OCI-LY1 (cell line): ENCODE measurements around the gene EIF5A.

Experiments used
- H2AFZ ChIP-seq: fragments of 200-600 bp; sonication (generic), shearing (Covaris generic); 2 replicates; pipeline ENCODE4 v1.6.0; 2014; ENCODE audit warnings: antibody characterized with exemption, mild to moderate bottlenecking, low read length
- H3F3A ChIP-seq: fragments of 200-600 bp; sonication (generic), shearing (Covaris generic); 2 replicates; pipeline ENCODE4 v1.6.0; 2014; ENCODE audit warnings: mild to moderate bottlenecking, antibody characterized with exemption, low read length, moderate library complexity; ENCODE audit not compliant: insufficient read depth
- H3K27ac ChIP-seq: fragments of 200-600 bp; sonication (generic); 2 replicates; pipeline ENCODE4 v1.5.1; 2014; ENCODE audit warnings: low read length, mixed run types, mild to moderate bottlenecking, low read depth; ENCODE audit not compliant: poor library complexity, severe bottlenecking
- H3K27me3 ChIP-seq: fragments of 200-600 bp; sonication (generic); 2 replicates; pipeline ENCODE4 v1.6.0; 2014; ENCODE audit warnings: antibody characterized with exemption, mild to moderate bottlenecking, low read length, moderate library complexity; ENCODE audit not compliant: insufficient read depth
- H3K36me3 ChIP-seq: fragments of 200-600 bp; sonication (generic); 2 replicates; pipeline ENCODE4 v1.6.1; 2014; ENCODE audit warnings: mild to moderate bottlenecking, antibody characterized with exemption, low read length, moderate library complexity, mixed read lengths; ENCODE audit not compliant: insufficient read depth
- H3K4me1 ChIP-seq: fragments of 200-600 bp; sonication (generic); 2 replicates; pipeline ENCODE4 v1.5.1; 2014; ENCODE audit warnings: mild to moderate bottlenecking, low read length, moderate library complexity; ENCODE audit not compliant: insufficient read depth, severe bottlenecking
- H3K4me2 ChIP-seq: fragments of 200-600 bp; sonication (generic), shearing (Covaris generic); 2 replicates; pipeline ENCODE4 v1.6.1; 2014; ENCODE audit warnings: low read length
- H3K4me3 ChIP-seq: fragments of 200-600 bp; sonication (generic); 2 replicates; pipeline ENCODE4 v1.5.1; 2014; ENCODE audit warnings: low read length, low read depth, mild to moderate bottlenecking, mixed read lengths; ENCODE audit not compliant: poor library complexity, severe bottlenecking
- H3K79me2 ChIP-seq: fragments of 200-600 bp; shearing (Covaris generic); 2 replicates; pipeline ENCODE4 v1.6.1; 2016; ENCODE audit warnings: mixed run types, low read length, mixed read lengths; ENCODE audit not compliant: insufficient read depth
- H3K9ac ChIP-seq: fragments of 200-600 bp; sonication (generic), shearing (Covaris generic); 2 replicates; pipeline ENCODE4 v1.6.1; 2014; ENCODE audit warnings: mild to moderate bottlenecking, low read length, mixed read lengths
- H3K9me2 ChIP-seq: fragments of 200-600 bp; sonication (generic), shearing (Covaris generic); 2 replicates; pipeline ENCODE4 v1.6.1; 2014; ENCODE audit warnings: low read depth, mild to moderate bottlenecking, low read length, mixed read lengths
- H3K9me3 ChIP-seq: fragments of 200-600 bp; shearing (Covaris generic); 2 replicates; pipeline ENCODE4 v1.6.1; 2014; ENCODE audit warnings: low read length, mixed read lengths
- H4K20me1 ChIP-seq: fragments of 200-600 bp; sonication (generic), shearing (Covaris generic); 2 replicates; pipeline ENCODE4 v1.6.0; 2016; ENCODE audit warnings: mild to moderate bottlenecking, low read length; ENCODE audit not compliant: insufficient read depth
- EZH2 ChIP-seq: fragments of 200-600 bp; sonication (generic), shearing (Covaris generic); IDR thresholded peaks from 2 replicates; pipeline ENCODE4 v1.8.0; 2017; ENCODE audit warnings: borderline replicate concordance, mixed run types, mild to moderate bottlenecking, antibody characterized with exemption, low read length, moderate library complexity, mixed read lengths
- TF ChIP-seq, protein P1 (sequence below): fragments of 200-600 bp; sonication (generic), shearing (Covaris generic); IDR thresholded peaks from 2 replicates; pipeline ENCODE4 v1.5.1; 2017; ENCODE audit warnings: mild to moderate bottlenecking, antibody characterized with exemption, low read length, moderate library complexity, mixed read lengths

The EIF5A gene

DNA sequence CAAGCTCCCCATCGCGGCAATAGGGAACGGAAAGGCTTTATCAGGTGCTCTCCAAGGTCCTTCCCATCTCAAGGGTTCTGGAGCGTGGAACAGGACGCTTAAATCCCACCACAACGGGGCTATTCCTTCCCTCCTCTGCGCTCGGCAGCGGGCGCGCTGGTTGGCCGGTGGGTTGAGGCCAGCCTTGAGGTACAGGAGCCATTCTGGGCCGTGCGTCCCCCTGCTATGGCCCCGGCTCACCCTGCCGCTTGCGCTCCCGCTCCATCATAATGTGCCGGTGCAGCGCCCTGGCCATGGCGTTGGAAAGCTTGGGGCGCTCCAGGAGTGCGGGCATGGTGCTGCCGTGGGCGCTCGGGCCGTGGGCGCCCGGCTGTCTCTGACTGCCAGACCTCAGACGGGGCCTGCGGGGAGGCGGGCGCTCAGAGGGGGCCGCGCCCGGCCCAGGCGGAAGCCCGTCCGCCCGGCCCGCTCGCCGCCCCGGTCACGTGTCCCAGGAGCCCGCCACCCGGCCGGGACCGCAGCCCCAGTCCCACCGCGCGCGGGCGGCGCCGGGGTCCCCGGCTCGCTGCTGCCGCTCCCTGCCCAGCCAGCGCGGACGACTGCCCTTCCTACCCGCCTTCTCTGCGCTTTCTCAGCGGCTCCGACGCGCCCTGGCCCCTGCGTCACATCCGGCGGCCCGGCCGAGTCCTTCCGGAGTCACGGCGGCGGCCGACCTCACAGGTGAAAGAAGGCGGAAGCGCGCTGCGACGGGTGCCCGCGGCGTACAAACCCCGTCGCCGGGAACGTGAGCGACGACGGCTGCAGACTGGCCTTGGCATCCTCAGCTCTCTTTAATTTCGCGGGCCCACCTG lies 7.5 kb downstream of the EIF5A start, which contains the start of gene GPS2:
Gene GPS2 (minus strand): TSS at position 642 of the 851 bp plus-strand sequence. CDS start 308 bp downstream, at position 334.
- Histone ChIP-seq H3F3A (peaks cover 21% of the 10 kb centered on the region), H2AFZ (no peak within 1 kb of the TSS)
- TF ChIP-seq, protein P1, sequence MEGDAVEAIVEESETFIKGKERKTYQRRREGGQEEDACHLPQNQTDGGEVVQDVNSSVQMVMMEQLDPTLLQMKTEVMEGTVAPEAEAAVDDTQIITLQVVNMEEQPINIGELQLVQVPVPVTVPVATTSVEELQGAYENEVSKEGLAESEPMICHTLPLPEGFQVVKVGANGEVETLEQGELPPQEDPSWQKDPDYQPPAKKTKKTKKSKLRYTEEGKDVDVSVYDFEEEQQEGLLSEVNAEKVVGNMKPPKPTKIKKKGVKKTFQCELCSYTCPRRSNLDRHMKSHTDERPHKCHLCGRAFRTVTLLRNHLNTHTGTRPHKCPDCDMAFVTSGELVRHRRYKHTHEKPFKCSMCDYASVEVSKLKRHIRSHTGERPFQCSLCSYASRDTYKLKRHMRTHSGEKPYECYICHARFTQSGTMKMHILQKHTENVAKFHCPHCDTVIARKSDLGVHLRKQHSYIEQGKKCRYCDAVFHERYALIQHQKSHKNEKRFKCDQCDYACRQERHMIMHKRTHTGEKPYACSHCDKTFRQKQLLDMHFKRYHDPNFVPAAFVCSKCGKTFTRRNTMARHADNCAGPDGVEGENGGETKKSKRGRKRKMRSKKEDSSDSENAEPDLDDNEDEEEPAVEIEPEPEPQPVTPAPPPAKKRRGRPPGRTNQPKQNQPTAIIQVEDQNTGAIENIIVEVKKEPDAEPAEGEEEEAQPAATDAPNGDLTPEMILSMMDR: no peak
- no peak for TF ChIP-seq EZH2

DNA sequence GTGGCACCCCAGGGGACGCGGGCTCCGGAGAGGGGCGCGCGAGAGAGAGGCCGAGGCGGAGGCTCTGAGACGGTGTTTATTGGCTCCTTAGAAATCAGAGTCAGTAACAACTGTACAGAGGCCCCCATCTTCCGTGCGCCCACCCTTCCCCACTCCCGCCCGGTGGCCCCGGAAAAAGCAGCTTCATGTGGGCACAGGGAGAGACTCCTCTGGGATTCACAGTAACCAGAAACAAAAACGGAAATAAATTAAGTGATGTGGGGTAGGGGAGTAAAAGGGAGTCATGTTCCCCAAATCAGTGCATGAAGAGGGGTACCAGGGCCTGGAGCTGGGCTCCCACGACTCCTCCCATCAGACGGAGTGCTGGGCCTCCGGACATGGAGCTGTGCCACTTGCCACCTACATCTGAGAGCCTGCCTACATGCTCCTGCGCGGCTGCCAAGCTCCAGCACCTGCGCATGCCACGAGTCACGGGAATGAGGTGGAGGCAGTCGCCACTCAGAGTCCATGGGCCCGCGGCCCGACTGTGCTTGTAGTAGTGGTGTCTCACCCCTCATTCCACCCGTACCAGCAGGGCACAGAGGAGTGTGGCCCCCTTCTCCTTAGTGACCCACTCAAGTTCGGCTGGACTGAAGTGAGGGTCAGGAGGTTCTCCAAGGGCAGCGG lies 8.3 kb downstream of the EIF5A start:
- Histone ChIP-seq H3K27ac (peak overlapping the region; percentile 81), H3K36me3 (peaks cover 76% of the 10 kb centered on the region)
- TF ChIP-seq, protein P1: no peak
- TF ChIP-seq EZH2: no peak

More for the DNA sequence above, 7.5 kb downstream of the EIF5A start, which contains the start of gene GPS2:
- Histone ChIP-seq H3K4me2 (peak within 1 kb of the TSS; percentile 97), H3K9me2 (no peaks in the 10 kb centered on the region), H3K27me3 (no peaks in the 10 kb centered on the region), H3K36me3 (peaks cover 76% of the 10 kb centered on the region), H3K4me1 (peaks cover 44% of the 10 kb centered on the region), H3K9ac (peak within 1 kb of the TSS; percentile 98), H3K79me2 (peaks cover 8% of the 10 kb centered on the region; the same call in 1 of the 2 replicates), H3K4me3 (peak within 1 kb of the TSS; percentile 99), H3K27ac (peak within 1 kb of the TSS; percentile 81), H4K20me1 (peaks cover 4% of the 10 kb centered on the region; the same call in 1 of the 2 replicates), H3K9me3 (no peaks in the 10 kb centered on the region)

DNA sequence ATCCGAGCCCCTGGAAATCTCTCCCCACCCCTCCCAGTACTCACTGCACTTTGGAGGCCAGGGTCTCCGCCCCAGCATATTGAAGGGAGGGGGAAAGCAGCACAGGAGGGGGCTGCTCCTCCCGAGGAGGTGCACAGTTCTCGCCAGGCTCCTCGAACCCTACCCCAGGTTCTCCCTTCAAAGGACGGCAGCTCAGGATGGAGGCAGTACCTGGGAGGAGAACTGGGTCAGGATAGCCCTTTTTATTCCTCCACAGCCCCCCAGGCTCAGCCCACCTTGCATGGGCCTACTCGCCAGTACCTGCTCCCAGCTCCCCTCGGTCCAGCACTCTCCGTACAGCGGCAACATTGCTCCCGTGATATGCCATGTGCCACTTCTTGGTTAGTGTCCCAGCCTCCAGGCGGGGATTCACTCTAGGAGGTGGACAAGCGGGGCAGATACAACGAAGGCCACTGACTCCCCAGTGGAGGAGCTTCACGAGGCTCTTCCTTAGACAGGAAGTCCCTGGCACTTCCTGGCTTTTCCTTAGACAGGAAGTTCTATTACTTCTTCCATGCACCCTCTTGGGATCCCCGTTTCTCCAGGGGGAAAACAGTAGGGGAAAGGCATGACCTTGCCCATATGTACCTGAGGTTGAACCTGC lies 9.9 kb downstream of the EIF5A start:
- Histone ChIP-seq H3K4me3 (no peak overlapping the region), H4K20me1 (no peaks in the 10 kb centered on the region), H3K4me2 (no peak overlapping the region), H3K36me3 (peaks cover 77% of the 10 kb centered on the region), H3F3A (peaks cover 15% of the 10 kb centered on the region; the same call in 1 of the 2 replicates), H3K79me2 (no peaks in the 10 kb centered on the region), H2AFZ (no peak overlapping the region), H3K9me3 (no peaks in the 10 kb centered on the region), H3K9me2 (no peaks in the 10 kb centered on the region), H3K27me3 (no peaks in the 10 kb centered on the region), H3K9ac (no peak overlapping the region), H3K27ac (no peak overlapping the region), H3K4me1 (peaks cover 33% of the 10 kb centered on the region)
- TF ChIP-seq, protein P1: no peak
- TF ChIP-seq EZH2: no peak

More for the DNA sequence above, 8.3 kb downstream of the EIF5A start:
- Histone ChIP-seq H4K20me1 (no peaks in the 10 kb centered on the region), H3K9me3 (no peaks in the 10 kb centered on the region), H3K4me1 (peaks cover 37% of the 10 kb centered on the region), H3K79me2 (peaks cover under 1% of the 10 kb centered on the region; the same call in 1 of the 2 replicates), H3K9ac (peak overlapping the region; percentile 98), H2AFZ (no peak overlapping the region), H3K4me3 (peak overlapping the region; percentile 99), H3K4me2 (peak overlapping the region; percentile 97), H3F3A (peaks cover 15% of the 10 kb centered on the region; the same call in 1 of the 2 replicates), H3K27me3 (no peaks in the 10 kb centered on the region), H3K9me2 (no peaks in the 10 kb centered on the region)
